ENCODE data around the gene RERE. TPM values are rescaled to one million over a fixed set of nuclear protein-coding genes. Genes with fewer than 3 reads are reported as not detected.

The RERE gene
- total and polyA plus RNA-seq, 2 experiments from 2014 or later = 148 to 170 TPM

DNA sequence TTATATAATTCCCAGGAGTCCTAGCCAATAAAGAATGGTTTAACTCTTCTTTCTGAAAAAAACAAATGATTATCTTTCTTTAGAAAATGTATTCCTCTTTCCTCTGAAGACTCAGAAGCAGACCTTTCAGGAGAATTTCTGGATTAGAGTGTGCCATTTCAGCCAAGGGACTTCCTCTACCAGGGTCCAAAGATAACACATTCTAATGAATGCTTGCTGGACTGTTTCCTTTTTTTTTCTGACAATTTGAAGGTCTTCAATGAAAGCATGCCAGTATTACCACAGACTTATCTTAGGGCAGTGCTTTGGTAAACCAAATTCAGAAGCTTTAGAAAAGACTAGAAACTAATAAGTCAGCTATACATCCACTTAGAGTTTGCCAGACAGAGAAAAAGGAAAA lies 80.5 kb downstream of the RERE start (continued):
- TF ChIP-seq, protein P1, sequence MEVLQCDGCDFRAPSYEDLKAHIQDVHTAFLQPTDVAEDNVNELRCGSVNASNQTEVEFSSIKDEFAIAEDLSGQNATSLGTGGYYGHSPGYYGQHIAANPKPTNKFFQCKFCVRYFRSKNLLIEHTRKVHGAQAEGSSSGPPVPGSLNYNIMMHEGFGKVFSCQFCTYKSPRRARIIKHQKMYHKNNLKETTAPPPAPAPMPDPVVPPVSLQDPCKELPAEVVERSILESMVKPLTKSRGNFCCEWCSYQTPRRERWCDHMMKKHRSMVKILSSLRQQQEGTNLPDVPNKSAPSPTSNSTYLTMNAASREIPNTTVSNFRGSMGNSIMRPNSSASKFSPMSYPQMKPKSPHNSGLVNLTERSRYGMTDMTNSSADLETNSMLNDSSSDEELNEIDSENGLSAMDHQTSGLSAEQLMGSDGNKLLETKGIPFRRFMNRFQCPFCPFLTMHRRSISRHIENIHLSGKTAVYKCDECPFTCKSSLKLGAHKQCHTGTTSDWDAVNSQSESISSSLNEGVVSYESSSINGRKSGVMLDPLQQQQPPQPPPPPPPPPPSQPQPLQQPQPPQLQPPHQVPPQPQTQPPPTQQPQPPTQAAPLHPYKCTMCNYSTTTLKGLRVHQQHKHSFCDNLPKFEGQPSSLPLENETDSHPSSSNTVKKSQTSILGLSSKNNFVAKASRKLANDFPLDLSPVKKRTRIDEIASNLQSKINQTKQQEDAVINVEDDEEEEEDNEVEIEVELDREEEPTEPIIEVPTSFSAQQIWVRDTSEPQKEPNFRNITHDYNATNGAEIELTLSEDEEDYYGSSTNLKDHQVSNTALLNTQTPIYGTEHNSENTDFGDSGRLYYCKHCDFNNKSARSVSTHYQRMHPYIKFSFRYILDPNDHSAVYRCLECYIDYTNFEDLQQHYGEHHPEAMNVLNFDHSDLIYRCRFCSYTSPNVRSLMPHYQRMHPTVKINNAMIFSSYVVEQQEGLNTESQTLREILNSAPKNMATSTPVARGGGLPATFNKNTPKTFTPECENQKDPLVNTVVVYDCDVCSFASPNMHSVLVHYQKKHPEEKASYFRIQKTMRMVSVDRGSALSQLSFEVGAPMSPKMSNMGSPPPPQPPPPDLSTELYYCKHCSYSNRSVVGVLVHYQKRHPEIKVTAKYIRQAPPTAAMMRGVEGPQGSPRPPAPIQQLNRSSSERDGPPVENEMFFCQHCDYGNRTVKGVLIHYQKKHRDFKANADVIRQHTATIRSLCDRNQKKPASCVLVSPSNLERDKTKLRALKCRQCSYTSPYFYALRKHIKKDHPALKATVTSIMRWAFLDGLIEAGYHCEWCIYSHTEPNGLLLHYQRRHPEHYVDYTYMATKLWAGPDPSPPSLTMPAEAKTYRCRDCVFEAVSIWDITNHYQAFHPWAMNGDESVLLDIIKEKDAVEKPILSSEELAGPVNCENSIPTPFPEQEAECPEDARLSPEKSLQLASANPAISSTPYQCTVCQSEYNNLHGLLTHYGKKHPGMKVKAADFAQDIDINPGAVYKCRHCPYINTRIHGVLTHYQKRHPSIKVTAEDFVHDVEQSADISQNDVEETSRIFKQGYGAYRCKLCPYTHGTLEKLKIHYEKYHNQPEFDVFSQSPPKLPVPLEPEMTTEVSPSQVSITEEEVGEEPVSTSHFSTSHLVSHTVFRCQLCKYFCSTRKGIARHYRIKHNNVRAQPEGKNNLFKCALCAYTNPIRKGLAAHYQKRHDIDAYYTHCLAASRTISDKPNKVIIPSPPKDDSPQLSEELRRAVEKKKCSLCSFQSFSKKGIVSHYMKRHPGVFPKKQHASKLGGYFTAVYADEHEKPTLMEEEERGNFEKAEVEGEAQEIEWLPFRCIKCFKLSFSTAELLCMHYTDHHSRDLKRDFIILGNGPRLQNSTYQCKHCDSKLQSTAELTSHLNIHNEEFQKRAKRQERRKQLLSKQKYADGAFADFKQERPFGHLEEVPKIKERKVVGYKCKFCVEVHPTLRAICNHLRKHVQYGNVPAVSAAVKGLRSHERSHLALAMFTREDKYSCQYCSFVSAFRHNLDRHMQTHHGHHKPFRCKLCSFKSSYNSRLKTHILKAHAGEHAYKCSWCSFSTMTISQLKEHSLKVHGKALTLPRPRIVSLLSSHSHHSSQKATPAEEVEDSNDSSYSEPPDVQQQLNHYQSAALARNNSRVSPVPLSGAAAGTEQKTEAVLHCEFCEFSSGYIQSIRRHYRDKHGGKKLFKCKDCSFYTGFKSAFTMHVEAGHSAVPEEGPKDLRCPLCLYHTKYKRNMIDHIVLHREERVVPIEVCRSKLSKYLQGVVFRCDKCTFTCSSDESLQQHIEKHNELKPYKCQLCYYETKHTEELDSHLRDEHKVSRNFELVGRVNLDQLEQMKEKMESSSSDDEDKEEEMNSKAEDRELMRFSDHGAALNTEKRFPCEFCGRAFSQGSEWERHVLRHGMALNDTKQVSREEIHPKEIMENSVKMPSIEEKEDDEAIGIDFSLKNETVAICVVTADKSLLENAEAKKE (CRISPR knock-in tag; IDR thresholded peaks at IDR 0.05) = no peak
- TF ChIP-seq STAT1 (IDR thresholded peaks at IDR 0.05; ENCODE audit: unreplicated experiment) (no peak), NANOG (IDR thresholded peaks at IDR 0.05; ENCODE audit: borderline replicate concordance) (no peak)
- TF ChIP-seq, protein P2, sequence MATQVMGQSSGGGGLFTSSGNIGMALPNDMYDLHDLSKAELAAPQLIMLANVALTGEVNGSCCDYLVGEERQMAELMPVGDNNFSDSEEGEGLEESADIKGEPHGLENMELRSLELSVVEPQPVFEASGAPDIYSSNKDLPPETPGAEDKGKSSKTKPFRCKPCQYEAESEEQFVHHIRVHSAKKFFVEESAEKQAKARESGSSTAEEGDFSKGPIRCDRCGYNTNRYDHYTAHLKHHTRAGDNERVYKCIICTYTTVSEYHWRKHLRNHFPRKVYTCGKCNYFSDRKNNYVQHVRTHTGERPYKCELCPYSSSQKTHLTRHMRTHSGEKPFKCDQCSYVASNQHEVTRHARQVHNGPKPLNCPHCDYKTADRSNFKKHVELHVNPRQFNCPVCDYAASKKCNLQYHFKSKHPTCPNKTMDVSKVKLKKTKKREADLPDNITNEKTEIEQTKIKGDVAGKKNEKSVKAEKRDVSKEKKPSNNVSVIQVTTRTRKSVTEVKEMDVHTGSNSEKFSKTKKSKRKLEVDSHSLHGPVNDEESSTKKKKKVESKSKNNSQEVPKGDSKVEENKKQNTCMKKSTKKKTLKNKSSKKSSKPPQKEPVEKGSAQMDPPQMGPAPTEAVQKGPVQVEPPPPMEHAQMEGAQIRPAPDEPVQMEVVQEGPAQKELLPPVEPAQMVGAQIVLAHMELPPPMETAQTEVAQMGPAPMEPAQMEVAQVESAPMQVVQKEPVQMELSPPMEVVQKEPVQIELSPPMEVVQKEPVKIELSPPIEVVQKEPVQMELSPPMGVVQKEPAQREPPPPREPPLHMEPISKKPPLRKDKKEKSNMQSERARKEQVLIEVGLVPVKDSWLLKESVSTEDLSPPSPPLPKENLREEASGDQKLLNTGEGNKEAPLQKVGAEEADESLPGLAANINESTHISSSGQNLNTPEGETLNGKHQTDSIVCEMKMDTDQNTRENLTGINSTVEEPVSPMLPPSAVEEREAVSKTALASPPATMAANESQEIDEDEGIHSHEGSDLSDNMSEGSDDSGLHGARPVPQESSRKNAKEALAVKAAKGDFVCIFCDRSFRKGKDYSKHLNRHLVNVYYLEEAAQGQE (IDR thresholded peaks at IDR 0.05; ENCODE audit: unreplicated experiment) = no peak

DNA sequence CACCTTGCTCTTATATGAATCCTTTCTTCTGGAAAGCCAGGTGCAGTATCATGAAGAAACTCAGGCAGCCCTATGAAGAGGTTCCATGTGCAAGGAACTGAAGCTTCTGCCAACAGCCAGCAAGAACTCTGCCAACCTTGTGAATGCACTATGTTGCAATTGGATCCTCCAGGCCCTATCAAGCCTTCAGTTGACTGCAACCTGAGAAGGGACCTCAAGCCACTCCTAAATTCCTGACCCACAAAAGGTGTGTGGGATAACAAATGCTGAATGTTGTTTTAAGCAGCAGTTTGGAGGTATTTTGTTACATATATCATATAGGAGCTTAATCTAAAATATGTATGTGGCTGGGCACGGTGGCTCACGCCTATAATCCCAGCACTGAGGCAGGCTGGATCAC lies 84.0 kb downstream of the RERE start:
- no peaks in the 10 kb centered on the region for H3K27me3 ChIP-seq (ENCODE audit: insufficient read depth)
- H3K27ac ChIP-seq (ENCODE audit: low read depth) = 0 out of 2 replicates have a peak overlapping the region, but pooled peaks have one; percentile 16
- no peaks in the 10 kb centered on the region for H3F3A ChIP-seq (replicated peaks; ENCODE audit: low read depth)
- H2AFZ ChIP-seq = no peak overlapping the region
- H3K36me3 ChIP-seq (ENCODE audit: insufficient read depth) = no peaks in the 10 kb centered on the region
- Mint-ChIP-seq H3K27ac (no peak overlapping the region), H3K4me3 (no peak overlapping the region), H3K27me3 (ENCODE audit: insufficient read depth, low read depth, poor library complexity) (peaks cover 4% of the 10 kb centered on the region), H3K36me3 (ENCODE audit: low read depth) (peaks cover 40% of the 10 kb centered on the region), H3K9me3 (peaks cover 24% of the 10 kb centered on the region), H3K4me1 (peaks cover 8% of the 10 kb centered on the region)
- H3K4me2 ChIP-seq = no peak overlapping the region
- no peaks in the 10 kb centered on the region for H3K9me2 ChIP-seq (ENCODE audit: insufficient read depth)
- H3K4me1 ChIP-seq (ENCODE audit: insufficient read depth) = peaks cover 7% of the 10 kb centered on the region; the same call in 1 of the 2 replicates
- H4K20me1 ChIP-seq (replicated peaks; ENCODE audit: insufficient read depth) = peaks cover 8% of the 10 kb centered on the region; the same call in 1 of the 2 replicates
- ATAC-seq (peak; percentile 33; the same call in 2 of the 3 replicates), DNase-seq (ENCODE audit: low spot score) (peak; percentile 57)
- no peak overlapping the region for H3K4me3 ChIP-seq
- TF ChIP-seq, protein P2 (IDR thresholded peaks at IDR 0.05; ENCODE audit: unreplicated experiment) = no peak
- TF ChIP-seq ZNF331 (CRISPR knock-in tag; IDR thresholded peaks at IDR 0.05; ENCODE audit: low read depth) (no peak), EZH2 (IDR thresholded peaks at IDR 0.05; ENCODE audit: low read depth, unreplicated experiment) (no peak)
- peaks cover 87% of the 10 kb centered on the region for H3K79me2 ChIP-seq (replicated peaks; ENCODE audit: insufficient read depth)
